Ovary (tissue), 9 donors: ENCODE results near the gene DSCAM. TPM values are rescaled to one million over a fixed set of nuclear protein-coding genes. Genes with fewer than 3 reads are reported as not detected.

Source experiments
- DNase-seq, 5 donors: peaks; one replicate each; pipeline ENCODE4 v3.0.0-alpha.2; 2019 to 2020
- H3K27ac ChIP-seq, 2 donors: fragments of 200-600 bp; one replicate each; pipeline versions ENCODE4 v1.5.1 to v1.8.0; 2019 to 2022
- H3K27me3 ChIP-seq: fragments of 200-600 bp; one replicate; pipeline ENCODE4 v1.8.0; 2022
- H3K36me3 ChIP-seq: fragments of 200-600 bp; sonication (generic); one replicate; pipeline ENCODE4 v1.5.1; 2019
- H3K4me1 ChIP-seq: one replicate; pipeline ENCODE4 v1.8.1; 2013; ENCODE audit warnings: mild to moderate bottlenecking, moderate library complexity; ENCODE audit not compliant: insufficient read depth
- H3K4me3 ChIP-seq: fragments of 200-600 bp; sonication (generic); one replicate; pipeline ENCODE4 v1.5.1; 2017
- H3K9me3 ChIP-seq, 2 donors: fragments of 200-600 bp in 1 of 2; sonication (generic) in 1 of 2; one replicate each; pipeline versions ENCODE4 v1.5.1 to v1.8.1; 2013 to 2019; ENCODE audit warnings: mild to moderate bottlenecking in 1 of 2, moderate library complexity in 1 of 2
- EP300 ChIP-seq: sonication (generic); formaldehyde crosslinking; IDR thresholded peaks from one replicate; pipeline ENCODE4 v1.6.1; 2017; ENCODE audit warnings: antibody characterized with exemption
- POLR2A ChIP-seq: fragments of 450-650 bp; IDR thresholded peaks from one replicate; pipeline ENCODE4 v1.6.1; 2017; ENCODE audit warnings: antibody characterized with exemption, mild to moderate bottlenecking, moderate library complexity
- WGBS, 3 donors: extraction: QIAGEN DNeasy Blood & Tissue Kit in 1 of 3; methylation state at CpG; one replicate each; pipeline versions ENCODE4 v1.1.5 to v1.1.7; 2013 to 2017; 5-methylcytosine and 5-hydroxymethylcytosine counted together
- intact Hi-C, 4 donors: fragments of 100-400 bp; cut with DNase I; formaldehyde crosslinking; loops; one replicate each; pipeline versions ENCODE4 v1.11.0 to v1.15.1; 2022 to 2023
- polyA plus RNA-seq, 2 donors: library from polyadenylated mRNA; stranded (reverse); fragments of 200-250 nt in 1 of 2; fragments of 350-450 nt in 1 of 2; fragmentation: Illumina TruSeq in 1 of 2; extraction: RNeasy Lipid Tissue Mini Kit (QIAGEN cat#74804) in 1 of 2; gene quantifications; one replicate each; pipeline ENCODE4 v1.2.3, GENCODE V29; 2013 to 2014
- total RNA-seq, 7 donors: library from RNA; depleted of rRNA in 2 of 7; stranded (reverse); fragments of >200 nt in 2 of 7; fragmentation: NEBNext Ultra II Directional in 3 of 7; extraction: Animal tissue kit (Norgen Biotek cat#: 25700) in 3 of 7; gene quantifications; one replicate each; pipeline versions ENCODE4 v1.1.0 to v1.2.4, GENCODE V29; 2016 to 2023
- TF ChIP-seq, protein P1 (sequence below), 3 donors: fragments of 450-650 bp in 2 of 3; fragments of 200-600 bp in 1 of 3; IDR thresholded peaks; one replicate each; pipeline versions ENCODE4 v1.5.1 to v1.8.0; 2016 to 2022; ENCODE audit warnings: antibody characterized with exemption in 3 of 3, mild to moderate bottlenecking in 1 of 3
- donor health status: DM: no; HTN: no; CAD: no; lungs with moderate emphysema.
- donor health status: DM: no; HTN: no; CAD: no.
- donor health status: Bipolar disorder and iron deficiency.
- donor health status: DM: yes; HTN: yes; CAD: no.
- donor health status: DM: no; HTN: no; CAD: no.
- donor health status: DM: yes; HTN: yes; CAD: no.

Gene DSCAM
- total and polyA plus RNA-seq, 9 donors = under 0.01 to 0.12 (median 0.04) TPM; not detected in 5

DNA sequence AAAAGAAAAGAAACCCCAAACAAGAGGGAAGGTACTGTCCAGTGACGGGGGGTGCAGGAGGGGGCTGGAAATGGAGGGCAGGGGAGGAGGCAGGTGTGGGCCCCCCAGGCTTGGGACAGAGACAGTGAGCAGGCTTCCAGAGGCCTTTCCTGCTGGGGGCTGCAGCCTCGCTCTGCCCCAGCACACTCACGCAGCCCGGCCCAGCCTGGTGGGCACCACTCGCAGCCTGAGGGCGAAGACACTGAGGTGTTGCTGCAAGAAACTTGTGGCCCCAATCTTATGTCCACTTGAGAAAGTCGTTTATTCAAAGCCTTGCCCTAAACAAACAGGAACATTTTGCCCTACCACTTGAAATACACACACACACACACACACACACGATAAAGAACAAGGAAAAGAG lies 705.3 kb downstream of the DSCAM start:
- intact Hi-C loops = loop anchor here in 1 of 4 donors (10.0 kb wide), 1 partner anchor 933 kb away; no protein-coding TSS in a partner anchor
- 74 to 78% (median 74%) methylated on average over 8 of the region's 8 CpGs for WGBS, 3 donors
- no peaks in the 10 kb centered on the region for H3K4me1 ChIP-seq
- TF ChIP-seq EP300 = no peak
- TF ChIP-seq, protein P1, sequence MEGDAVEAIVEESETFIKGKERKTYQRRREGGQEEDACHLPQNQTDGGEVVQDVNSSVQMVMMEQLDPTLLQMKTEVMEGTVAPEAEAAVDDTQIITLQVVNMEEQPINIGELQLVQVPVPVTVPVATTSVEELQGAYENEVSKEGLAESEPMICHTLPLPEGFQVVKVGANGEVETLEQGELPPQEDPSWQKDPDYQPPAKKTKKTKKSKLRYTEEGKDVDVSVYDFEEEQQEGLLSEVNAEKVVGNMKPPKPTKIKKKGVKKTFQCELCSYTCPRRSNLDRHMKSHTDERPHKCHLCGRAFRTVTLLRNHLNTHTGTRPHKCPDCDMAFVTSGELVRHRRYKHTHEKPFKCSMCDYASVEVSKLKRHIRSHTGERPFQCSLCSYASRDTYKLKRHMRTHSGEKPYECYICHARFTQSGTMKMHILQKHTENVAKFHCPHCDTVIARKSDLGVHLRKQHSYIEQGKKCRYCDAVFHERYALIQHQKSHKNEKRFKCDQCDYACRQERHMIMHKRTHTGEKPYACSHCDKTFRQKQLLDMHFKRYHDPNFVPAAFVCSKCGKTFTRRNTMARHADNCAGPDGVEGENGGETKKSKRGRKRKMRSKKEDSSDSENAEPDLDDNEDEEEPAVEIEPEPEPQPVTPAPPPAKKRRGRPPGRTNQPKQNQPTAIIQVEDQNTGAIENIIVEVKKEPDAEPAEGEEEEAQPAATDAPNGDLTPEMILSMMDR (IDR thresholded peaks at IDR 0.05) = no peak
- no peak for TF ChIP-seq POLR2A
- H3K27ac ChIP-seq = no peak overlapping the region
- no peak for DNase-seq
- no peaks in the 10 kb centered on the region for H3K27me3 ChIP-seq
- H3K4me3 ChIP-seq = no peak overlapping the region
- no peaks in the 10 kb centered on the region for H3K9me3 ChIP-seq
- H3K36me3 ChIP-seq = no peaks in the 10 kb centered on the region

DNA sequence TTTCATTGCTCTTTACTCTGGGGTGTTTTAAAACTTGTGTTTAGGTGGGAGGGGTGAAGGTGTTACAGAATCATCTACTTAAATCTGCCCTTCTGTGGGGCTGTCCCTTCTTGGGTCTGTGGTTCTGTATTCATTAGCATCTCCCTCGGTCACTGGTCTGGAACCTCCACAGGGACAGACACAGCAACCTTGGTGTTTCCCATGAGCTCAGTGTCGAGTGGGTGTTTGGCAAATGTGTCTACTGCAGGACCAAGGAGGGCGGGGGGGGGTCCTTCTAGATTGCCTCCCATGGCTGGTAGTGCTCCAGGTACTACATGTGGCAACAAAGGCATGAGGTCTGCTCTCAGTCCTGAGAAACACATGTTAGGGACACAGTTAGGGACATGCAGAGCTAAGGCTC lies 706.3 kb downstream of the DSCAM start:
- Histone ChIP-seq H3K27ac (no peak overlapping the region), H3K9me3 (no peaks in the 10 kb centered on the region), H3K4me3 (no peak overlapping the region), H3K27me3 (no peaks in the 10 kb centered on the region), H3K36me3 (no peaks in the 10 kb centered on the region), H3K4me1 (no peaks in the 10 kb centered on the region)
- no peak for DNase-seq
- intact Hi-C loops = loop anchor here in 1 of 4 donors (10.0 kb wide), 1 partner anchor 934 kb away; no protein-coding TSS in a partner anchor
- TF ChIP-seq POLR2A (no peak), EP300 (no peak)
- TF ChIP-seq, protein P1 (IDR thresholded peaks at IDR 0.05) = no peak
- whole genome bisulfite sequencing, 3 donors = 78 to 90% (median 88%) methylated on average over 3 of the region's 3 CpGs

DNA sequence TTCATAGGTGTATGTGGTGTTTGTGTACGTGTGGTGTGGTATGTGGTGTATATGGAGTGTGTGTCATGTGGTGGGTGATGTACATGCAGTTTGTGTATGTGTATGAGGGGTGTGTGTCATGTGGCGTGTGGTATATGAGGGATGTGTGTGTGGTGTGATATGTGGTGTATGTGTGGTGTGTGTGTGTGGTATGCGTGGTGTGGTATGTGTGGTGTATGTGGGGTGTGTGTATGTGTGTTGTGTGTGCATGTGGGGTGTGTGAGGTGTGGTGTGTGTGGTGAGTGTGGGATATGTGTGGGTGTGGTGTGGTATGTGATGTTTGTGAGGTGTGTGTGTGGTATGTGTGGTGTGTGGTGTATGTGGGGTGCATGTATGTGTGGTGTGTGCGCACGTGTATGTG lies 707.3 kb downstream of the DSCAM start:
- no peaks in the 10 kb centered on the region for H3K27me3 ChIP-seq
- TF ChIP-seq, protein P1 (IDR thresholded peaks at IDR 0.05) = no peak
- TF ChIP-seq POLR2A (no peak), EP300 (no peak)
- H3K9me3 ChIP-seq = no peaks in the 10 kb centered on the region
- no peak overlapping the region for H3K4me3 ChIP-seq
- intact Hi-C loops = loop anchor here in 1 of 4 donors (10.0 kb wide), 1 partner anchor 935 kb away; no protein-coding TSS in a partner anchor
- H3K36me3 ChIP-seq = no peaks in the 10 kb centered on the region
- H3K4me1 ChIP-seq = no peaks in the 10 kb centered on the region
- 54 to 60% (median 59%) methylated on average over 5 of the region's 5 CpGs for WGBS, 3 donors
- H3K27ac ChIP-seq = no peak overlapping the region
- no peak for DNase-seq

DNA sequence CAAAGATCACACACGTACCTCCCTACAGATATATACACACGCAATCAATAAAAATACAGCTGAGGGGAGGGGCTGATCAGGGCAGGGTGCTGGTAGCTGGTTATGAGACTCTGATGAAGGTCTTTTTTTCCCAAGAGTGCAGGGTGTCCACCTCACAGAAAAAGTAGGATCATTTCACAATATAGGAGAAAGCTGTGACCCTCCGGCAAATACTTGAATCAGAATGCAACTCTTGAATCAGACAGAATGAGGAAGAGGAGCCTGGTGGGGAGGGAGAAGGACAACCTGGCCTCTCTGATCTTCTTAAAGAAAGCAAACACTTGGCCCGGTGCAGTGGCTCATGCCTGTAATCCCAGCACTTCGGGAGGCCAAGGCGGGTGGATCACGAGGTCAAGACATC lies 710.4 kb downstream of the DSCAM start:
- TF ChIP-seq POLR2A (no peak), EP300 (no peak)
- TF ChIP-seq, protein P1 (IDR thresholded peaks at IDR 0.05) = no peak
- H3K4me1 ChIP-seq = no peaks in the 10 kb centered on the region
- H3K9me3 ChIP-seq = no peaks in the 10 kb centered on the region
- H3K27me3 ChIP-seq = no peaks in the 10 kb centered on the region
- H3K36me3 ChIP-seq = no peaks in the 10 kb centered on the region
- H3K4me3 ChIP-seq = no peak overlapping the region
- no peak for DNase-seq
- intact Hi-C loops = no loop called here
- WGBS, 3 donors = 88 to 97% (median 93%) methylated on average over 7 of the region's 7 CpGs
- no peak overlapping the region for H3K27ac ChIP-seq
